Transverse colon (tissue), 4 donors: ENCODE data around the gene EFCAB7.

Experiments
- POLR2A ChIP-seq: fragments of 450-650 bp; IDR thresholded peaks from one replicate; pipeline ENCODE4 v1.6.1; 2016; ENCODE audit warnings: antibody characterized with exemption, mild to moderate bottlenecking, moderate library complexity
- POLR2AphosphoS5 ChIP-seq, 3 donors: sonication (generic); formaldehyde crosslinking; IDR thresholded peaks; one replicate each; pipeline ENCODE4 v1.6.1; 2016; ENCODE audit warnings: antibody characterized with exemption in 3 of 3
- TF ChIP-seq, protein P1 (sequence below), 5 experiments: fragments of 200-600 bp in 3 of 5; fragments of 450-650 bp in 2 of 5; sonication (generic) in 3 of 5; IDR thresholded peaks; 1 replicate in 2 of 5; 2 replicates in 3 of 5; pipeline ENCODE4 v1.5.1; 2016 to 2017; ENCODE audit warnings: antibody characterized with exemption in 5 of 5, inconsistent platforms in 3 of 5, mild to moderate bottlenecking in 2 of 5, moderate library complexity in 1 of 5

- TF ChIP-seq POLR2AphosphoS5 (IDR thresholded peaks at IDR 0.05) (no peak), POLR2A (no peak)
- TF ChIP-seq, protein P1, sequence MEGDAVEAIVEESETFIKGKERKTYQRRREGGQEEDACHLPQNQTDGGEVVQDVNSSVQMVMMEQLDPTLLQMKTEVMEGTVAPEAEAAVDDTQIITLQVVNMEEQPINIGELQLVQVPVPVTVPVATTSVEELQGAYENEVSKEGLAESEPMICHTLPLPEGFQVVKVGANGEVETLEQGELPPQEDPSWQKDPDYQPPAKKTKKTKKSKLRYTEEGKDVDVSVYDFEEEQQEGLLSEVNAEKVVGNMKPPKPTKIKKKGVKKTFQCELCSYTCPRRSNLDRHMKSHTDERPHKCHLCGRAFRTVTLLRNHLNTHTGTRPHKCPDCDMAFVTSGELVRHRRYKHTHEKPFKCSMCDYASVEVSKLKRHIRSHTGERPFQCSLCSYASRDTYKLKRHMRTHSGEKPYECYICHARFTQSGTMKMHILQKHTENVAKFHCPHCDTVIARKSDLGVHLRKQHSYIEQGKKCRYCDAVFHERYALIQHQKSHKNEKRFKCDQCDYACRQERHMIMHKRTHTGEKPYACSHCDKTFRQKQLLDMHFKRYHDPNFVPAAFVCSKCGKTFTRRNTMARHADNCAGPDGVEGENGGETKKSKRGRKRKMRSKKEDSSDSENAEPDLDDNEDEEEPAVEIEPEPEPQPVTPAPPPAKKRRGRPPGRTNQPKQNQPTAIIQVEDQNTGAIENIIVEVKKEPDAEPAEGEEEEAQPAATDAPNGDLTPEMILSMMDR (IDR thresholded peaks at IDR 0.05) = no peak
Observed at GRCh38 chr1:63601463-63601862, 78.1 kb downstream of the EFCAB7 start.
